Dermis blood vessel endothelial cell (primary cell): ENCODE results near the gene NUMBL. TPM values are rescaled to one million over a fixed set of nuclear protein-coding genes. Genes with fewer than 3 reads are reported as not detected.
A peak's percentile ranks its signal among the peaks of the same experiment; 100 is the strongest.
"Not testable (repeated sequence)": the region's sequence is repeated elsewhere in the genome, so short reads cannot be mapped to it uniquely, and the experiment has no call there.

Experiments used
- DNase-seq: peaks from one replicate; pipeline ENCODE4 v3.0.0; 2010
- total RNA-seq: library from RNA; depleted of rRNA; stranded (reverse); fragments of >200 nt; gene quantifications from 2 replicates; pipeline ENCODE4 v1.2.3, GENCODE V29; 2014

NUMBL gene
- 27.2 and 48.0 TPM in 2 replicates for total RNA-seq

DNA sequence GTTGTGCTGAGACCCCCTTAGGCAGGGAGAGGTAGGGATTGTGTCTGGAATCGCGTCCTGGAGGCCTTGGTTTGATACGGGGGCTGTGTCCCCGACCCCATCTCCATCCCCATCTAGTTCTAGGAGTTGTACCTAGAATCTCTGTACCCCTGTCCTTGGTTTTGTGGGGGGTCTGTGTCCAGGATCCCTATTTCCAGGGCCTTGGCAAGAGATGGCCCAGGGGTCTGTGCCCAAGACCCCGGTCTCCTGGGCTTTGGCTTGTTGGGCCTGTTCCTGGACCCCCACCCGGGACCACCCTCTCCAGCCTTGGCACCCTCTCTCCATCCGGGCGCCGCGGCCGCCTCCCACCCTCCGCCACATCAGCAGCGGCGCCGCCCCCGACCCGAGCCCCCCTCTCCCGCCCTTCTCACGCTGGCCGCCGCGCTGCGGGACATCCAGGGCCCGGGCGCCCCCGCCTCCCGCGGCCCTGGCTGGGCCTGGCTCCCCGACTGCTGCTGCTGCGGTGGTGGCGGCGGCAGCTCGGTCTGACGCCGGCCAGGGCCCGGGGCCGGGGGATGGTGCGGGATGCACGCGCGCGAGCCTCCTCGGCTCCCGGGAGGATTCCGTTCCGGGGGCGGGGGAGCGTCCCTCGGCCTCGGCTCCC is at the start of gene NUMBL:
Gene NUMBL (minus strand): TSS at position 602 of the 643 bp plus-strand sequence. CDS start 168 bp downstream, at position 434.
- DNase-seq: no peak

GRCh38 chr19:40739030-40739839 is 48.8 kb upstream of the NUMBL start:
- no peak for DNase-seq

DNA sequence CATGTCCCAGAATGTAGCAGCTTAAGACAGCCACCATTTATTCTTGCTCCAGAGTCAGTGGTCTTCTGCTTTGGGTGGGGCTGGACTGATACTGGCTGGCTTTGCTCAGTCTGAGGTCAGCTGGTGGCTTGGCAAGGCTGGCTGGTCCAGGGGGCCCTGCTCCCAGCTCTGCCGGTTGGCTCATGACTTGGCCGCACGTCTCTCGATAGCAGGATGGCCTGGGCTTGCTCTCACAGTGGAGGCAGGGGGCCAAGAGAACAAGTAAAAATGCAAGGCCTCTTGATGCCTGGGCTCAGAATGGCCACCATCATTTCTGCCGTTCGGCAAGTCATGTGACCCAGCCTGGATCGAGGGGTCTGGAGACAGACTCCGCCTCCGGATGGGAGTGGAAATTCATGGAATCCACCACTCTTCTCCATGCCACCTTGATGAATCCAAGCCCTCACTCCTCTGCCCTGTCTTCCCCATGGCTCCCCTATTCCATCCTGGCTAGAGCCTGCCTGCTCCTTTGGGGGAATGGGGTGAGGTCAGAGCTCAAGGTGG is 46.7 kb upstream of the NUMBL start:
- DNase-seq: no peak

GRCh38 chr19:40736661-40737060 is 46.2 kb upstream of the NUMBL start:
- no peak for DNase-seq

GRCh38 chr19:40735013-40735771 is 44.7 kb upstream of the NUMBL start:
- DNase-seq: no peak

DNA sequence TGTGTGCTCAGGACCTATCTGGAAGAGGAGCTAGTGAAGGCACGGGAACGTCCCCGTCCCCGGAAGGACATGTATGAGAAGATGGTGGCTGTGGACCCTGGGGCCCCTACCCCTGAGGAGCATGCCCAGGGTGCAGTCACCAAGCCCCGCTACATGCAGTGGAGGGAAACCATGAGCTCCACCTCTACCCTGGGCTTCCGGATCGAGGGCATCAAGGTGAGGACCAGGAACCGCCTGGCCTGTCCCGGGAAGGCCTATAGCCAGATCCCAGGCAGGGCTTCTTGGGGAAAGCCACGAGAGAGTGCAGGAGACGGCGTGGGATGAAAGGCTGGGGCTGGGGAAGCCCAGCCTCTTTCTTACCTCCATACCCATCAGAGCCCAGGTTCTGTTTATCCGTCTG is 42.7 kb upstream of the NUMBL start:
- DNase-seq: no peak

GRCh38 chr19:40732304-40732703 is 41.9 kb upstream of the NUMBL start:
- DNase-seq: not testable (repeated sequence)

GRCh38 chr19:40730065-40730464 is 39.6 kb upstream of the NUMBL start:
- not testable (repeated sequence) for DNase-seq

DNA sequence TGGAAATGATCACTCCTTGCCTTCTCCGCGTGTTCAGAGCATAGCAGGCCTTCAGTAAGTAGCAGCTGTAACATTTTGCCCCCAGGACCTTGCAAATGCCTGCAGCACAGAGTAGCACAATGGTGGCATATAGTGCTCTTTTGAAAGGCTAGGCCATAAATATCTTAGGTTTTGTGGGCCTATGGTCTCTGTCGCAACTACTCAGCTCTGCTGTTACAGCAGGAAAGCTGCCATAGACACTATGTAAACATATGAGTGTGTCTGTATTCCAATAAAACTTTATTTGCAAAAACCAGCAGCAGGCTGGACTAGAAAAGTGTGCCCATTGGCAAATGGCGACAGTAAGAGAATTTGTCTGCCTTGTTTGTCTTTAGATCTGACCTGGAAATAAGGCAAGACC is 35.8 kb upstream of the NUMBL start:
- no peak for DNase-seq

DNA sequence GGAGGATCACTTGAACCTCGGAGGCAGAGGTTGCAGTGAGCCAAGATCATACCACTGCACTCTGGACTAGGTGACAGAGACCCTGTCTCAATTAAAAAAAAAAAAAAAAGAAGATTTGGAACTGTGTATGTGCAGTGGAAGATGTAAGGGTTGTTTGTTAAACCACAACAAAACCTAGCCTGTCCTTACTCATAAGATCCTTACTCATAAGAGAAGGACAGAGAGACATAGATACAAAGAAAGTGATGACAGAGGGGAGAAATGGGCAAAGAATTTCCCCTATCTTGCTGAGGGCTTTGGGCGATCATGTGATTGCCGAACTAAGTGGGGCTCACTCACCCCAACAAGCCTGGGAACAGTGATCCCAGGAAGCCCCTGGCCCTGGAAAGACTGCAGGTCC is 34.4 kb upstream of the NUMBL start:
- DNase-seq: no peak

GRCh38 chr19:40724315-40724714 is 33.9 kb upstream of the NUMBL start:
- DNase-seq: no peak

GRCh38 chr19:40723661-40724254 is 33.3 kb upstream of the NUMBL start:
- no peak for DNase-seq

GRCh38 chr19:40721936-40722661 is 31.6 kb upstream of the NUMBL start:
- DNase-seq: peak; percentile 74

DNA sequence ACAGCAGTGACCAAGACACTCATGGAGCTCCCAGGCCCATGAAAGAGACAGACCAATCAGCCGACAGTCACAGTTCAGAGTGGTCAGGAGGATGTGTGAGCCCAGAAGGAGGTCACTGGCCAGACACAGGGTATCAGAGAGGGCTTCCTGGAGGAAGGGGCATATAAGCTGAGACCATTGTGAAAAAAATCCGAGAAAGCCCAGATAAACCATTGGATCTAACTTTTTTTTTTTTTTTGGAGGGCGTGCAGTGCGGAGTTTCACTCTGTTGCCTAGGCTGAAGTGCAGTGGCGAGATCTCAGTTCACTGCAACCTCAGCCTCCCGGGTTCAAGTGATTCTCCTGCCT is 30.7 kb upstream of the NUMBL start:
- DNase-seq: peak; percentile 27

DNA sequence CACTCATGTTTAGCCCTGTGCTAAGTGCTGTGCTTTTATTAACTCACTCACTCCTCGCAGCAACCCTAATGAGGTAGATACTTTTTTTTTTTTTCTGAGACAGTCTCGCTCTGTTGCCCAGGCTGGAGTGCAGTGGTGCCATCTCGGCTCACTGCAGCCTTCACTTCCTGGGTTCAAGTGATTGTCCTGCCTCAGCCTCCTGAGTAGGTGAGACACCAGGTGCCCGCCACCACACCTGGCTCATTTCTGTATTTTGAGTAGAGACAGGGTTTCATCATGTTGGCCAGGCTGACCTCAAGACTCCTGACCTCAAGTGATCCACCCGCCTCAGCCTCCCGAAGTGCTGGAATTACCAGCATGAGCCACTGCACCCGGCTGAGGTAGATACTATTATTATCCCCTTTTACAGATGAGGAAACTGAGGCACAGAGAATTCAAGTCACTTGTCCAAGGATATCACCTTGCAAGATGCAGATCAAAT is 29.0 kb upstream of the NUMBL start:
- no peak for DNase-seq

DNA sequence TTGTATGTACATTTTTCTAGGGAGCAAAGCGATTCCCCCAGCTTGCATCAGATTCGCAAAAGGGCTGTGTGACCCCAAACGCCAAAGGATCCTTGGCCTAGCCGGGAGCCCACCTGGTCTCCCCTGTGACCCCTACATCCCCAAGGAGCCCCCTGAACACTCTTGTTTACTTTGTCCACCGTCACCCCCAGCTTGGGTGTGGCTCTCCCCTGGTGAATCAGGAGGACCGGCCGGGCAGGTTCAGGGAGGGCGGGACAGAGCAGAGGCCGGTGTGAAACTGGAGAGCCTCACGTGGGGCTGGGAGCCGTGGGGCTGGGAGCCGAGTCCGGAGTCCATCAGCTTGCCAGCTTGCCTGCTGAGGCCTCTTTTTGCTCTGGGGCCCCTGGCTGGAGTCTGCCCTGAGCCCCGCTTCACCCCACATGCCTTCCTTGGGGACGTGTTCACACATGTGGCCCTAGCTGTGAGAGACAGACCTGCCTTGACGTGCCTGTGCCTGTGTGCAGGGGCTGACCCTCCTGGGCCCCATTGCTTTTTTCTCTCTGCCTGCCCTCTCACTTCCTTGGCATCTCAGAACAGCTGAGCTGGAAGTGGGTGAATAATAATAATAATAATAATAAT is 28.4 kb upstream of the NUMBL start:
- DNase-seq: peak; percentile 54

GRCh38 chr19:40717880-40718773 is 27.7 kb upstream of the NUMBL start:
- peak; percentile 24 for DNase-seq

- peak; percentile 38 for DNase-seq
These were observed 27.0 kb upstream of the NUMBL start for GRCh38 chr19:40717325-40717879.

GRCh38 chr19:40716482-40717324 is 26.3 kb upstream of the NUMBL start, which contains the start of the genes COQ8B and ITPKC:
Gene COQ8B, minus strand, starts transcription at chr19:40716886. Its CDS starts 2,254 bp downstream, at chr19:40714632.
Gene ITPKC, plus strand, starts transcription at chr19:40717112. Its CDS starts 24 bp downstream, at chr19:40717136.
- peak; percentile 97 for DNase-seq
